ENCODE data around the gene FAM107B. TPM values are rescaled to one million over a fixed set of nuclear protein-coding genes. Genes with fewer than 3 reads are reported as not detected.

The FAM107B gene
- total and polyA plus RNA-seq, 2 donors (not counting 3 experiments of a cell fraction or from before 2014, with no cell fraction given), result 39.2 to 176 TPM

DNA sequence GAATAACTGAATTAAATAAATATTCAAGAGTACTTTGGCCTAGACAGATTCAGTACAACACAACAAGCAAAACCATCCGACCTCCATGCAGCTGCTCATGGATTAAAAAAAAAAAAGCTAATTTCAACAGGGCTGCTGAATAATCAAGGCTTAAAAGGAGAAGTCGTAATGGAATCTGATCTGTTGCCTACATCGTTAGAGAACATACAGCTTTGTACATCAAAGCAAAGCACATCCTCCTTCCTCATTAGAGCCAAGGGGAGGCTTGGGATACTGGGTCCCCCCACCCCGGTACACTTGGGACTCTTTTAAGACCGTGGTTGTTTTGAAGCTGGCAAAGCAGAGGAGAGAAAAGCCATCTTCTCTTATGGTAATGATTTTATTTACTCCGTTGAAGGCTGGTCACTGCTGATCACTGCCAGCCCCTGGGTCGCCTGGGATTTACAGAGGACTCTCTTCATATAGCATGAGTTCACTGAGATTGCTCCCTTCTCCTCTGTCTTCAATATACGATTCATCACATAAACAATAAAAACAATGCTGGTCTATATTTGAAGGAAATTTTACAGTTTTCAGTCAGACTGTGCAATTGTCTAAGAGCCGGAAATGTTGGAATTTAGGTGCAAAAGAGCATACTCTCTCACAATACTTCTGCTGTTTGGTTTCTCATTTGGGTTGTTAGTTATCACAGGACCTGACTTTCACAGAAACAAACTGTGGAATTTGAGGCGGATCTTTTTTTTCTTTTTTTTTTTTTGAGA lies 148.8 kb downstream of the FAM107B start:
- H3K4me1 ChIP-seq (ENCODE audit: control insufficient read depth, extremely low read depth, insufficient read depth, low read length), result peaks cover 8% of the 10 kb centered on the region
- intact Hi-C loops (cut with micrococcal nuclease) (no loop called here), dilution Hi-C loops (cut with MboI; ENCODE audit: extremely low pct_ligation_motif_present, low sequenced_read_pairs) (no loop called here)
- no peak for TF ChIP-seq POLR2A (IDR thresholded peaks at IDR 0.05; ENCODE audit: low read depth, low read length)
- no peak for TF ChIP-seq GATA2 (IDR thresholded peaks at IDR 0.05; ENCODE audit: insufficient read depth, insufficient read length, low read depth, low read length)
- TF ChIP-seq, protein P1, sequence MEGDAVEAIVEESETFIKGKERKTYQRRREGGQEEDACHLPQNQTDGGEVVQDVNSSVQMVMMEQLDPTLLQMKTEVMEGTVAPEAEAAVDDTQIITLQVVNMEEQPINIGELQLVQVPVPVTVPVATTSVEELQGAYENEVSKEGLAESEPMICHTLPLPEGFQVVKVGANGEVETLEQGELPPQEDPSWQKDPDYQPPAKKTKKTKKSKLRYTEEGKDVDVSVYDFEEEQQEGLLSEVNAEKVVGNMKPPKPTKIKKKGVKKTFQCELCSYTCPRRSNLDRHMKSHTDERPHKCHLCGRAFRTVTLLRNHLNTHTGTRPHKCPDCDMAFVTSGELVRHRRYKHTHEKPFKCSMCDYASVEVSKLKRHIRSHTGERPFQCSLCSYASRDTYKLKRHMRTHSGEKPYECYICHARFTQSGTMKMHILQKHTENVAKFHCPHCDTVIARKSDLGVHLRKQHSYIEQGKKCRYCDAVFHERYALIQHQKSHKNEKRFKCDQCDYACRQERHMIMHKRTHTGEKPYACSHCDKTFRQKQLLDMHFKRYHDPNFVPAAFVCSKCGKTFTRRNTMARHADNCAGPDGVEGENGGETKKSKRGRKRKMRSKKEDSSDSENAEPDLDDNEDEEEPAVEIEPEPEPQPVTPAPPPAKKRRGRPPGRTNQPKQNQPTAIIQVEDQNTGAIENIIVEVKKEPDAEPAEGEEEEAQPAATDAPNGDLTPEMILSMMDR (IDR thresholded peaks at IDR 0.05; ENCODE audit: extremely low read depth in 1 of 2, insufficient read depth in 1 of 2, low read depth in 1 of 2, low read length in 2 of 2), result no peak
- TF ChIP-seq MAX (IDR thresholded peaks at IDR 0.05; ENCODE audit: insufficient read depth, insufficient read length), result no peak
- no peak for TF ChIP-seq EZH2 (IDR thresholded peaks at IDR 0.05; ENCODE audit: borderline replicate concordance, low read depth, low read length, severe bottlenecking)
- no peaks in the 10 kb centered on the region for H3K9me3 ChIP-seq (replicated peaks; ENCODE audit: control insufficient read depth, insufficient read depth, low read length)
- H3K79me2 ChIP-seq (ENCODE audit: control insufficient read depth, insufficient read depth, low read length), result no peaks in the 10 kb centered on the region
- no peaks in the 10 kb centered on the region for H4K20me1 ChIP-seq (replicated peaks; ENCODE audit: control insufficient read depth, extremely low read depth, insufficient read depth, low read length)
- FAIRE-seq (no peak), DNase-seq (ENCODE audit: low read depth, low spot score) (no peak)
- H3K27me3 ChIP-seq (ENCODE audit: control insufficient read depth in 2 of 2, insufficient read depth in 2 of 2, low read length in 2 of 2), result no peaks in the 10 kb centered on the region
- CTCF ChIA-PET, result interaction anchor here (0.7 kb wide), 1 partner anchor 30 kb away, joined by 3 read pairs; no protein-coding TSS in a partner anchor
- BruUV-seq (replicated peaks), result no TSS peak
- POLR2A ChIA-PET, result no interaction called here
- no peaks in the 10 kb centered on the region for H3K9me1 ChIP-seq (replicated peaks; ENCODE audit: control insufficient read depth, extremely low read depth, insufficient read depth, low read length)
- H3K4me3 ChIP-seq (replicated peaks in 1 of 3; ENCODE audit: insufficient read depth in 1 of 3, low read depth in 1 of 3, low read length in 3 of 3), result no peak overlapping the region
- H3K36me3 ChIP-seq (ENCODE audit: control insufficient read depth in 2 of 2, extremely low read depth in 1 of 2, insufficient read depth in 2 of 2, low read length in 2 of 2), result no peaks in the 10 kb centered on the region
- H2AFZ ChIP-seq (ENCODE audit: low read depth, low read length), result no peak overlapping the region
- H3K9ac ChIP-seq (replicated peaks; ENCODE audit: extremely low read depth, insufficient read depth, low read length), result no peak overlapping the region
- H3K4me2 ChIP-seq (ENCODE audit: insufficient read depth, low read length), result no peak overlapping the region
- H3K27ac ChIP-seq (ENCODE audit: insufficient read depth, low read depth, low read length), result no peak overlapping the region

Measured in endothelial cell of umbilical vein (primary cell).